SK-N-MC (cell line): Measurements from ENCODE around the gene TMEM255B.

Experiments
- EZH2 ChIP-seq: fragments of 200-600 bp; sonication (generic); IDR thresholded peaks from one replicate; pipeline ENCODE4 v1.6.1; 2017; ENCODE audit warnings: antibody characterized with exemption
- POLR2AphosphoS5 ChIP-seq: IDR thresholded peaks from 2 replicates; pipeline ENCODE4 v1.6.1; 2012; ENCODE audit warnings: mild to moderate bottlenecking, low read depth, low read length, borderline replicate concordance

DNA sequence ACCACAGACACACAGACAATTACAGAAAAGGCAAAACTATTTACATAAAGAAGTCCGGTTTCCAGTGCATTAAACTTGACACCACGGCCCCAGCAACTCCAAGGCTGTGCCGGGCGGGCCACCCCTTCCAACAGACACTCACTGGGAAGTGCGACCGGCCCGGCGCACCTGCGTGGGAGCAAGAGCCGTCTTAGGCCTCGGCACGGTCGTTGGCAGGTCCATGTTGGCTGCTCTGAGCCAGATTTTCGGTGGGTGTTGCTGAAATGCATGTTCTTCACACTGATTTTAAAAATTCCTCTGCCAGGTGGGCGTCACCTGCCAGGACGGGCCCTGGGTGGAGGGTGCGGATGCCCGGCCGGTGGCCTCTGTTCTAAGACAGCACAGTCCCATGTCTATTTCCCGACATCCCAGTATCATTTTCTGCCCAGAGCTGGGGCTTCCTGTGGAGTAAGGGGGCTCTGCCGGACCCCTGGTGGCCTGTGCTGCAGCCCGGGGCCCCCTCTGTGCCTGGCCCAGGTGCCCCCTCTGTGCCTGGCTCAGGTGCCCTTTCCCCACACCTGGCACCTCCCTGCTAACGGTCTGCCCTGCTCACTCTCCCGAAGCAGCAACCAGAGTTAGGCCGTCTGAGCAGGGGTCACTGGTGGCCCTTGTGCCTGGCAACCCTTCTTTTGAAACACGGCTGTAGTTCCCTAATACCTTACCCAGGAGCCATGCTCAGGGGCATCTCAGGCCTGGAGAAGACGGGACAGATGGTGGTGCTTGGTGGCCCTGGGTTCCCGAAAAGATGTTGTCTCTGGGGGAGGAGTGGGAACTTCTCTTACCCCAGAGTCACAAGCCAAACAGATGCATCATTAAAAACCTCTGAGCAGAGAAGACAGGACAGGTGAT, 9.2 kb downstream of the TMEM255B start:
- TF ChIP-seq POLR2AphosphoS5 (no peak), EZH2 (no peak)
